Liver (tissue), 9 donors: ENCODE results near the gene FSD2. TPM values are rescaled to one million over a fixed set of nuclear protein-coding genes. Genes with fewer than 3 reads are reported as not detected.

Experiments used
- DNase-seq: peaks from one replicate; pipeline ENCODE4 v3.0.0-alpha.2; 2017; ENCODE audit warnings: low spot score
- H3K27ac ChIP-seq, 2 donors: one replicate each; pipeline ENCODE4 v1.7.0; 2013; ENCODE audit warnings: inconsistent platforms in 2 of 2, low read length in 2 of 2, control low read depth in 1 of 2, low read depth in 1 of 2, mild to moderate bottlenecking in 1 of 2
- H3K27me3 ChIP-seq, 4 donors: one replicate each; pipeline versions ENCODE4 v1.6.1 to v1.7.0; 2013; ENCODE audit warnings: low read length in 3 of 4, inconsistent platforms in 1 of 4, mild to moderate bottlenecking in 1 of 4, moderate library complexity in 1 of 4; ENCODE audit not compliant: control insufficient read depth in 4 of 4, insufficient read depth in 4 of 4
- H3K36me3 ChIP-seq, 4 donors: one replicate each; pipeline versions ENCODE4 v1.6.1 to v1.7.0; 2013; ENCODE audit warnings: low read length in 3 of 4, mild to moderate bottlenecking in 3 of 4, low read depth in 1 of 4, moderate library complexity in 1 of 4; ENCODE audit not compliant: control insufficient read depth in 4 of 4, insufficient read depth in 3 of 4
- H3K4me1 ChIP-seq, 4 donors: one replicate each; pipeline versions ENCODE4 v1.6.1 to v1.7.0; 2013; ENCODE audit warnings: low read length in 3 of 4, mild to moderate bottlenecking in 3 of 4, moderate library complexity in 1 of 4; ENCODE audit not compliant: control insufficient read depth in 4 of 4, insufficient read depth in 4 of 4
- H3K4me3 ChIP-seq, 3 donors: one replicate each; pipeline versions ENCODE4 v1.6.1 to v1.7.0; 2013; ENCODE audit warnings: low read length in 3 of 3, control low read depth in 1 of 3, low read depth in 1 of 3, mild to moderate bottlenecking in 1 of 3
- H3K9ac ChIP-seq, 2 donors: one replicate each; pipeline ENCODE4 v1.7.0; 2013; ENCODE audit warnings: low read length in 2 of 2, mild to moderate bottlenecking in 2 of 2, moderate library complexity in 2 of 2, control low read depth in 1 of 2, low read depth in 1 of 2
- H3K9me3 ChIP-seq, 4 donors: one replicate each; pipeline versions ENCODE4 v1.6.1 to v1.7.0; 2013; ENCODE audit warnings: low read length in 3 of 4; ENCODE audit not compliant: control insufficient read depth in 4 of 4
- EGR1 ChIP-seq, 2 donors: IDR thresholded peaks; 2 replicates each; pipeline ENCODE4 v1.6.1; 2016 to 2018; ENCODE audit warnings: antibody characterized with exemption in 2 of 2, low read depth in 2 of 2
- FOXA1 ChIP-seq: IDR thresholded peaks from 2 replicates; pipeline ENCODE4 v1.6.1; 2016; ENCODE audit warnings: antibody characterized with exemption
- FOXA2 ChIP-seq: IDR thresholded peaks from 2 replicates; pipeline ENCODE4 v1.6.1; 2016; ENCODE audit warnings: antibody characterized with exemption
- GABPA ChIP-seq, 2 donors: IDR thresholded peaks in 1 of 2; conservative IDR thresholded peaks in 1 of 2; 2 replicates each; pipeline ENCODE4 v1.6.1; 2016; ENCODE audit warnings: antibody characterized with exemption in 2 of 2, mild to moderate bottlenecking in 1 of 2, moderate library complexity in 1 of 2
- HNF4A ChIP-seq, 2 donors: conservative IDR thresholded peaks; 2 replicates each; pipeline ENCODE4 v1.6.1; 2016; ENCODE audit warnings: antibody characterized with exemption in 2 of 2, mild to moderate bottlenecking in 2 of 2
- HNF4G ChIP-seq: IDR thresholded peaks from 2 replicates; pipeline ENCODE4 v1.6.1; 2016; ENCODE audit warnings: antibody characterized with exemption
- JUND ChIP-seq, 2 donors: IDR thresholded peaks; 2 replicates each; pipeline ENCODE4 v1.6.1; 2016; ENCODE audit warnings: antibody characterized with exemption in 2 of 2
- NR2F2 ChIP-seq: IDR thresholded peaks from 2 replicates; pipeline ENCODE4 v1.6.1; 2016; ENCODE audit warnings: antibody characterized with exemption
- RAD21 ChIP-seq, 2 donors: IDR thresholded peaks; 2 replicates each; pipeline ENCODE4 v1.6.1; 2016; ENCODE audit warnings: antibody characterized with exemption in 2 of 2, mild to moderate bottlenecking in 2 of 2
- TAF1 ChIP-seq: conservative IDR thresholded peaks from 2 replicates; pipeline ENCODE4 v1.6.1; 2016; ENCODE audit warnings: antibody characterized with exemption, mild to moderate bottlenecking
- YY1 ChIP-seq: IDR thresholded peaks from 2 replicates; pipeline ENCODE4 v1.6.1; 2016; ENCODE audit warnings: antibody characterized with exemption, mild to moderate bottlenecking
- WGBS: extraction: QIAGEN DNeasy Blood & Tissue Kit; methylation state at CpG from one replicate; pipeline ENCODE4 v1.1.7; 2013; 5-methylcytosine and 5-hydroxymethylcytosine counted together
- polyA plus RNA-seq, 2 donors: library from polyadenylated mRNA; stranded (reverse) in 1 of 2; unstranded in 1 of 2; fragments of 200-250 nt in 1 of 2; fragments of >200 nt in 1 of 2; fragmentation: Nextera tagmentation in 1 of 2; extraction: Ambion mirVana in 1 of 2; gene quantifications; one replicate each; pipeline versions ENCODE4 v1.2.1 to v1.2.3, GENCODE V29; 2013 to 2015
- total RNA-seq, 2 donors: library from RNA; depleted of rRNA; stranded (reverse); fragments of >200 nt; gene quantifications; one replicate each; pipeline ENCODE4 v1.2.3, GENCODE V29; 2014
- TF ChIP-seq, protein P1 (sequence below): IDR thresholded peaks from 2 replicates; pipeline ENCODE4 v1.6.1; 2016; ENCODE audit warnings: antibody characterized with exemption
- TF ChIP-seq, protein P2 (sequence below): IDR thresholded peaks from 2 replicates; pipeline ENCODE4 v1.6.1; 2016; ENCODE audit warnings: antibody characterized with exemption
- TF ChIP-seq, protein P3 (sequence below): IDR thresholded peaks from 2 replicates; pipeline ENCODE4 v1.6.1; 2016; ENCODE audit warnings: antibody characterized with exemption
- TF ChIP-seq, protein P4 (sequence below): IDR thresholded peaks from 2 replicates; pipeline ENCODE4 v1.6.1; 2016; ENCODE audit warnings: antibody characterized with exemption, mild to moderate bottlenecking
- TF ChIP-seq, protein P5 (sequence below): fragments of 150-350 bp; IDR thresholded peaks from 2 replicates; pipeline ENCODE4 v1.5.1; 2017; ENCODE audit warnings: improper control_type of control experiment, low read depth, low read length; ENCODE audit not compliant: missing input control
- donor health status: healthy.
- donor health status: healthy.
- donor health status: healthy.
- donor health status: healthy.
- donor health status: healthy.

The FSD2 gene
- total and polyA plus RNA-seq, 4 donors, result under 0.01 to 0.10 (median 0.05) TPM; not detected in 1

DNA sequence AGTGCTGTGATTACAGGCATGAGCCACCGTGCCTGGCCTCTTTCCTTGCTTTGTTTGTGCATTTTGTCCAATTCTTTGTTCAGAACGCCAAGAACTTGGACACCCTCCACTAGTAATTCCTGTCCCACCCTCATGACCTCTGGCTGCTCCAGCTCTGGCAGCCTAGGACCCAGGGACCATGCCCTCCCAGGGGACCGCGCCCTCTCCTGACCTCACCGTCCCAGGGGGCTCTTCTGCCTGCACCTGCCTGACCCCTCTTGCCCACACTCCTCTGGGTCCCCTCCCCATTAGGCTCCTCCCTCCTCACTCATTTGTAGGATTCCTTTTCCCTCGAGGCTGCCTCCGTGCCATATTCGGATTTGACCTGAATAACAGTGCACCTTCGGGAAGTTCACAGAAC lies 41.1 kb downstream of the FSD2 start:
- no peak for TF ChIP-seq GABPA (IDR thresholded peaks at IDR 0.05 in 1 of 2, conservative IDR thresholded peaks at IDR 0.05 in 1 of 2)
- TF ChIP-seq YY1, result no peak
- TF ChIP-seq NR2F2, result no peak
- TF ChIP-seq, protein P1, sequence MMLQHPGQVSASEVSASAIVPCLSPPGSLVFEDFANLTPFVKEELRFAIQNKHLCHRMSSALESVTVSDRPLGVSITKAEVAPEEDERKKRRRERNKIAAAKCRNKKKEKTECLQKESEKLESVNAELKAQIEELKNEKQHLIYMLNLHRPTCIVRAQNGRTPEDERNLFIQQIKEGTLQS, result no peak
- TF ChIP-seq FOXA1, result no peak
- TF ChIP-seq, protein P2, sequence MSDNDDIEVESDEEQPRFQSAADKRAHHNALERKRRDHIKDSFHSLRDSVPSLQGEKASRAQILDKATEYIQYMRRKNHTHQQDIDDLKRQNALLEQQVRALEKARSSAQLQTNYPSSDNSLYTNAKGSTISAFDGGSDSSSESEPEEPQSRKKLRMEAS, result no peak
- no peak for TF ChIP-seq EGR1 (IDR thresholded peaks at IDR 0.05; ENCODE audit: low read depth in 2 of 2)
- TF ChIP-seq FOXA2, result no peak
- TF ChIP-seq, protein P3, sequence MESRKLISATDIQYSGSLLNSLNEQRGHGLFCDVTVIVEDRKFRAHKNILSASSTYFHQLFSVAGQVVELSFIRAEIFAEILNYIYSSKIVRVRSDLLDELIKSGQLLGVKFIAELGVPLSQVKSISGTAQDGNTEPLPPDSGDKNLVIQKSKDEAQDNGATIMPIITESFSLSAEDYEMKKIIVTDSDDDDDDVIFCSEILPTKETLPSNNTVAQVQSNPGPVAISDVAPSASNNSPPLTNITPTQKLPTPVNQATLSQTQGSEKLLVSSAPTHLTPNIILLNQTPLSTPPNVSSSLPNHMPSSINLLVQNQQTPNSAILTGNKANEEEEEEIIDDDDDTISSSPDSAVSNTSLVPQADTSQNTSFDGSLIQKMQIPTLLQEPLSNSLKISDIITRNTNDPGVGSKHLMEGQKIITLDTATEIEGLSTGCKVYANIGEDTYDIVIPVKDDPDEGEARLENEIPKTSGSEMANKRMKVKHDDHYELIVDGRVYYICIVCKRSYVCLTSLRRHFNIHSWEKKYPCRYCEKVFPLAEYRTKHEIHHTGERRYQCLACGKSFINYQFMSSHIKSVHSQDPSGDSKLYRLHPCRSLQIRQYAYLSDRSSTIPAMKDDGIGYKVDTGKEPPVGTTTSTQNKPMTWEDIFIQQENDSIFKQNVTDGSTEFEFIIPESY, result no peak
- TF ChIP-seq JUND (IDR thresholded peaks at IDR 0.05), result no peak
- TF ChIP-seq HNF4A (conservative IDR thresholded peaks at IDR 0.05), result no peak
- no peak for TF ChIP-seq HNF4G
- TF ChIP-seq, protein P4, sequence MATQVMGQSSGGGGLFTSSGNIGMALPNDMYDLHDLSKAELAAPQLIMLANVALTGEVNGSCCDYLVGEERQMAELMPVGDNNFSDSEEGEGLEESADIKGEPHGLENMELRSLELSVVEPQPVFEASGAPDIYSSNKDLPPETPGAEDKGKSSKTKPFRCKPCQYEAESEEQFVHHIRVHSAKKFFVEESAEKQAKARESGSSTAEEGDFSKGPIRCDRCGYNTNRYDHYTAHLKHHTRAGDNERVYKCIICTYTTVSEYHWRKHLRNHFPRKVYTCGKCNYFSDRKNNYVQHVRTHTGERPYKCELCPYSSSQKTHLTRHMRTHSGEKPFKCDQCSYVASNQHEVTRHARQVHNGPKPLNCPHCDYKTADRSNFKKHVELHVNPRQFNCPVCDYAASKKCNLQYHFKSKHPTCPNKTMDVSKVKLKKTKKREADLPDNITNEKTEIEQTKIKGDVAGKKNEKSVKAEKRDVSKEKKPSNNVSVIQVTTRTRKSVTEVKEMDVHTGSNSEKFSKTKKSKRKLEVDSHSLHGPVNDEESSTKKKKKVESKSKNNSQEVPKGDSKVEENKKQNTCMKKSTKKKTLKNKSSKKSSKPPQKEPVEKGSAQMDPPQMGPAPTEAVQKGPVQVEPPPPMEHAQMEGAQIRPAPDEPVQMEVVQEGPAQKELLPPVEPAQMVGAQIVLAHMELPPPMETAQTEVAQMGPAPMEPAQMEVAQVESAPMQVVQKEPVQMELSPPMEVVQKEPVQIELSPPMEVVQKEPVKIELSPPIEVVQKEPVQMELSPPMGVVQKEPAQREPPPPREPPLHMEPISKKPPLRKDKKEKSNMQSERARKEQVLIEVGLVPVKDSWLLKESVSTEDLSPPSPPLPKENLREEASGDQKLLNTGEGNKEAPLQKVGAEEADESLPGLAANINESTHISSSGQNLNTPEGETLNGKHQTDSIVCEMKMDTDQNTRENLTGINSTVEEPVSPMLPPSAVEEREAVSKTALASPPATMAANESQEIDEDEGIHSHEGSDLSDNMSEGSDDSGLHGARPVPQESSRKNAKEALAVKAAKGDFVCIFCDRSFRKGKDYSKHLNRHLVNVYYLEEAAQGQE, result no peak
- no peak for TF ChIP-seq TAF1
- no peaks in the 10 kb centered on the region for H3K9me3 ChIP-seq
- H3K27ac ChIP-seq, result no peak overlapping the region
- H3K4me1 ChIP-seq, result no peaks in the 10 kb centered on the region
- H3K9ac ChIP-seq, result no peak overlapping the region
- H3K4me3 ChIP-seq, result no peak overlapping the region
- H3K36me3 ChIP-seq, result peaks cover 0 to 10% (median 1%) of the 10 kb centered on the region in 4 donors
- H3K27me3 ChIP-seq, result no peaks in the 10 kb centered on the region
- 91% methylated on average over 9 of the region's 9 CpGs for WGBS
- no peak for DNase-seq

DNA sequence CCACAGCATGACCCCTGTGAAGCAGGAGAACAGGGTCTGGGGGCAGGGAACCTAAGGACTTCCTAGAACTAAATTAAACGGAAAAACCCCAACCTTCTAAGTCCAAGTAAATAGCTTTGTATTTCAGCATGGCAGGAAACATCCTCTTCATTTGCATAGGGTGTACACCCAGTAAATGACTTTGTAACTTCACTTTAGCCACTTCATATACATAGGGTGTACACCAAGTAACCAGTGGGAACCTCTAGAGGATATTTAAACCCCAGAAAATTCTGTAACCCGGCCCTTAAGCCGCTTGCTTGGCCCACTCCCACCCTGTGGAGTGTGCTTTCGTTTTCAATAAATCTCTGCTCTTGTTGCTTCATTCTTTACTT lies 41.8 kb downstream of the FSD2 start:
- H3K27me3 ChIP-seq, result no peaks in the 10 kb centered on the region
- DNase-seq, result no peak
- WGBS, result 89% methylated on average over 4 of the region's 4 CpGs
- H3K4me3 ChIP-seq, result no peak overlapping the region
- H3K4me1 ChIP-seq, result no peaks in the 10 kb centered on the region
- no peak overlapping the region for H3K27ac ChIP-seq
- H3K9me3 ChIP-seq, result no peaks in the 10 kb centered on the region
- no peak overlapping the region for H3K9ac ChIP-seq
- H3K36me3 ChIP-seq, result peaks cover 0 to 10% (median 1%) of the 10 kb centered on the region in 4 donors
- TF ChIP-seq, protein P5, sequence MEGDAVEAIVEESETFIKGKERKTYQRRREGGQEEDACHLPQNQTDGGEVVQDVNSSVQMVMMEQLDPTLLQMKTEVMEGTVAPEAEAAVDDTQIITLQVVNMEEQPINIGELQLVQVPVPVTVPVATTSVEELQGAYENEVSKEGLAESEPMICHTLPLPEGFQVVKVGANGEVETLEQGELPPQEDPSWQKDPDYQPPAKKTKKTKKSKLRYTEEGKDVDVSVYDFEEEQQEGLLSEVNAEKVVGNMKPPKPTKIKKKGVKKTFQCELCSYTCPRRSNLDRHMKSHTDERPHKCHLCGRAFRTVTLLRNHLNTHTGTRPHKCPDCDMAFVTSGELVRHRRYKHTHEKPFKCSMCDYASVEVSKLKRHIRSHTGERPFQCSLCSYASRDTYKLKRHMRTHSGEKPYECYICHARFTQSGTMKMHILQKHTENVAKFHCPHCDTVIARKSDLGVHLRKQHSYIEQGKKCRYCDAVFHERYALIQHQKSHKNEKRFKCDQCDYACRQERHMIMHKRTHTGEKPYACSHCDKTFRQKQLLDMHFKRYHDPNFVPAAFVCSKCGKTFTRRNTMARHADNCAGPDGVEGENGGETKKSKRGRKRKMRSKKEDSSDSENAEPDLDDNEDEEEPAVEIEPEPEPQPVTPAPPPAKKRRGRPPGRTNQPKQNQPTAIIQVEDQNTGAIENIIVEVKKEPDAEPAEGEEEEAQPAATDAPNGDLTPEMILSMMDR, result no peak
- TF ChIP-seq FOXA2, result no peak
- no peak for TF ChIP-seq NR2F2
- no peak for TF ChIP-seq RAD21 (IDR thresholded peaks at IDR 0.05)
- TF ChIP-seq JUND (IDR thresholded peaks at IDR 0.05), result no peak
